Measurements from ENCODE around the gene SIPA1.
A peak's percentile ranks its signal among the peaks of the same experiment; 100 is the strongest.

Gene SIPA1

DNA sequence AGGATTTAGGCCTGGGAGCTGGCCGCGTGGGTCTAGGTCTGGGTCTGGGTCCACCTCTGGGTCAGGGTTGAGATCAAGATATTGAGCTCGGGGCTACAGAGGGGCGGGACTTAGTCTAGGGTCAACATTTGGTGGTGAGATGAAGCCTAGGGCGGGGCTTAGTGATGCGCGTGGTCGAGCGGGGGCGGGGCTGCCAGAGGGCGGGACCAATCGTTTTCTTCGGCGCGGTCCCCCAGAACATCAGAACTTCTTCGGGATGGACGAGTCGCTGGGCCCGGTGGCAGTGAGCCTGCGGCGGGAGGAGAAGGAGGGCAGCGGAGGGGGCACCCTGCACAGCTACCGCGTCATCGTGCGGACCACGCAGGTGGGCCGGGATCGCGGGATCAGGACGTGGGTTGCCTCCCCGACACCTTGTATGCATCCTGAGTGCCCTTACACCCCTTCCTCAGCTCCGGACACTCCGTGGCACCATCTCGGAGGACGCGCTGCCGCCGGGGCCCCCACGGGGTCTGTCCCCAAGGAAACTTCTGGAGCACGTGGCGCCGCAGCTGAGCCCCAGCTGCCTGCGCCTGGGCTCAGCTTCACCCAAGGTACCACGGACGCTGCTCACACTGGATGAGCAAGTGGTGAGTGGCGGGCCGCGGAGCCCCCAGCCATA lies 4.2 kb downstream of the SIPA1 start:
- H3K27ac Mint-ChIP-seq = peak overlapping the region in 1 of 3 experiments; percentile 39
- peaks cover 3% of the 10 kb centered on the region for H3K36me3 Mint-ChIP-seq (ENCODE audit: low read depth)
- no peaks in the 10 kb centered on the region for H3K27me3 Mint-ChIP-seq (ENCODE audit: low read depth)
- H3K4me3 Mint-ChIP-seq = no peak overlapping the region
- TF ChIP-seq, protein P1, sequence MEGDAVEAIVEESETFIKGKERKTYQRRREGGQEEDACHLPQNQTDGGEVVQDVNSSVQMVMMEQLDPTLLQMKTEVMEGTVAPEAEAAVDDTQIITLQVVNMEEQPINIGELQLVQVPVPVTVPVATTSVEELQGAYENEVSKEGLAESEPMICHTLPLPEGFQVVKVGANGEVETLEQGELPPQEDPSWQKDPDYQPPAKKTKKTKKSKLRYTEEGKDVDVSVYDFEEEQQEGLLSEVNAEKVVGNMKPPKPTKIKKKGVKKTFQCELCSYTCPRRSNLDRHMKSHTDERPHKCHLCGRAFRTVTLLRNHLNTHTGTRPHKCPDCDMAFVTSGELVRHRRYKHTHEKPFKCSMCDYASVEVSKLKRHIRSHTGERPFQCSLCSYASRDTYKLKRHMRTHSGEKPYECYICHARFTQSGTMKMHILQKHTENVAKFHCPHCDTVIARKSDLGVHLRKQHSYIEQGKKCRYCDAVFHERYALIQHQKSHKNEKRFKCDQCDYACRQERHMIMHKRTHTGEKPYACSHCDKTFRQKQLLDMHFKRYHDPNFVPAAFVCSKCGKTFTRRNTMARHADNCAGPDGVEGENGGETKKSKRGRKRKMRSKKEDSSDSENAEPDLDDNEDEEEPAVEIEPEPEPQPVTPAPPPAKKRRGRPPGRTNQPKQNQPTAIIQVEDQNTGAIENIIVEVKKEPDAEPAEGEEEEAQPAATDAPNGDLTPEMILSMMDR (IDR thresholded peaks at IDR 0.05; ENCODE audit: unreplicated experiment in 3 of 3) = no peak
- H3K9me3 Mint-ChIP-seq = no peaks in the 10 kb centered on the region
- peaks cover 20% of the 10 kb centered on the region for H3K4me1 Mint-ChIP-seq

DNA sequence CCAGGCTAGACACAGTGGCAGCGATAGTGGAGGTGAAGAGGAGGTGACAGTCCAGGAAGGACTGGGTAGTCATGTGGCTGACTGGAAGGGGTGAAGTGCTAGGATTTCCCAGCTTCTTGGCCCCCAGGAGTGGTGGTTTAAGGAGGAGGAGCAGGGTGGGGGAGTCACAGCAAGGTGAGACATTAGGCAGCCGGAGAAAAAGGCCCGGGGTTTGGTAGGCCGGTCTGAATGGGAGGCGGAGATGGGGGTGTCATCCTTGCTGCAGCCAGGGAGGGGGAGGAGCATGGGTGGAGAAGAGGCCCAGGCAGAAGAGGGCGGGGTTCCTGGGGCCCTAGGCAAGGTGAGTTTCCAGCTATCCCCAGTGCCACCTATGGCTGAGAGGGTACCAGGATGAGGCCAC lies 6.1 kb downstream of the SIPA1 start:
- H3K36me3 Mint-ChIP-seq (ENCODE audit: low read depth) = no peaks in the 10 kb centered on the region
- no peaks in the 10 kb centered on the region for H3K9me3 Mint-ChIP-seq
- H3K4me1 Mint-ChIP-seq = peaks cover 16% of the 10 kb centered on the region
- TF ChIP-seq, protein P1 (IDR thresholded peaks at IDR 0.05; ENCODE audit: unreplicated experiment in 3 of 3) = no peak
- H3K27me3 Mint-ChIP-seq (ENCODE audit: low read depth) = no peaks in the 10 kb centered on the region
- no peak overlapping the region for H3K4me3 Mint-ChIP-seq
- no peak overlapping the region for H3K27ac Mint-ChIP-seq

DNA sequence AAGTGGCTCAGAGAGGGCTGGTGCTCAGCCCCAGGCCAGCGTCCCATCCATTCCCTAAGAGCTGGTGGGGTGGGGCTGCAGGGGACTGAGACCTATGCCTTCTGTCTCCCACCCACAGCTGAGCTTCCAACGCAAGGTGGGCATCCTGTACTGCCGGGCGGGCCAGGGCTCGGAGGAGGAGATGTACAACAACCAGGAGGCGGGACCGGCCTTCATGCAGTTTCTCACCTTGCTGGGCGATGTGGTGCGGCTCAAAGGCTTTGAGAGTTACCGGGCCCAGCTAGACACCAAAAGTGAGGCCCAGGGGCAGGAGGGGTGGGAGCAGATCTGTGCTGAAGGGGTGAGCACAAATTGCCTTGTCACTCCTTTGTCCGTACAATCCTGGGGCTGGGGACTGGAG lies 6.9 kb downstream of the SIPA1 start:
- TF ChIP-seq, protein P1 (IDR thresholded peaks at IDR 0.05; ENCODE audit: unreplicated experiment in 3 of 3) = no peak

DNA sequence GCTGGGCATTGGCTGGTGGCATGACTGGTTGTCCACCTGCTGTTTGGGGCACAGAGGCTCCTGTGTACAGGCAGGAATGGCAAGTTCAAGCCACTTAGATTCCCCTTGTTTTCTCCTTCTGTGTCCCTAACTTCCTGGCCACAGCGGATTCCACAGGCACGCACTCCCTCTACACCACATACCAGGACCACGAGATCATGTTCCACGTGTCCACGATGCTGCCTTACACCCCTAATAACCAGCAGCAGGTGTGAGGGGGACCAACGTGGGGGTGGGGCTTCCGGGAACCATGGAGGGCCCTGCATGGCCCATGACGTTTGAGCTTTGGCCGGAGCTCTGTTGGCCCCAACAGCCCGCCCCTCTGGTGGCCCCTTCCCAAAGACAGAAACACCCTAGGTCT lies 7.8 kb downstream of the SIPA1 start:
- Mint-ChIP-seq H3K9me3 (no peaks in the 10 kb centered on the region), H3K27ac (peak overlapping the region in 1 of 3 experiments; percentile 26), H3K4me3 (no peak overlapping the region), H3K36me3 (ENCODE audit: low read depth) (no peaks in the 10 kb centered on the region), H3K4me1 (peaks cover 15% of the 10 kb centered on the region), H3K27me3 (ENCODE audit: low read depth) (no peaks in the 10 kb centered on the region)
- TF ChIP-seq, protein P1 (IDR thresholded peaks at IDR 0.05; ENCODE audit: unreplicated experiment in 3 of 3) = no peak

More for the DNA sequence above, 6.9 kb downstream of the SIPA1 start:
- Mint-ChIP-seq H3K27ac (no peak overlapping the region), H3K9me3 (no peaks in the 10 kb centered on the region), H3K36me3 (ENCODE audit: low read depth) (no peaks in the 10 kb centered on the region), H3K4me3 (no peak overlapping the region), H3K27me3 (ENCODE audit: low read depth) (no peaks in the 10 kb centered on the region), H3K4me1 (peaks cover 15% of the 10 kb centered on the region)

DNA sequence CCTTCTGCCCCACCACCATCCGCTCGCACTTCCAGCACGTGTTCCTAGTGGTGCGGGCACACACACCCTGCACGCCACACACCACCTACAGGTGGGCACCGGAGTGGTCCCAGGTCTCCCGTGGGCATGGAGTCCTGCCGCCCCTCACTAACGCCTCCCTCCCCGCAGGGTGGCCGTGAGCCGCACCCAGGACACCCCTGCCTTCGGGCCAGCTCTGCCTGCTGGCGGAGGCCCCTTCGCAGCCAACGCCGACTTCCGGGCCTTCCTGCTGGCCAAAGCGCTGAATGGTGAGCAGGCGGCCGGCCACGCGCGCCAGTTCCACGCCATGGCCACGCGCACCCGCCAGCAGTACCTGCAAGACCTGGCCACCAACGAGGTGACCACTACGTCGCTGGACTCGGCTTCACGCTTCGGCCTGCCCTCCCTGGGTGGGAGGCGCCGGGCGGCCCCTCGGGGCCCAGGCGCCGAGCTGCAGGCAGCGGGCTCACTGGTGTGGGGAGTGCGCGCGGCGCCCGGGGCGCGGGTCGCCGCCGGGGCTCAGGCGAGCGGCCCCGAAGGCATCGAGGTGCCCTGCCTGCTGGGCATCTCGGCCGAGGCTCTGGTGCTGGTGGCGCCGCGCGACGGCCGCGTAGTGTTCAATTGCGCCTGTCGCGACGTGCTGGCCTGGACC lies 8.5 kb downstream of the SIPA1 start:
- TF ChIP-seq, protein P1 (IDR thresholded peaks at IDR 0.05; ENCODE audit: unreplicated experiment in 3 of 3) = no peak
- H3K4me3 Mint-ChIP-seq = no peak overlapping the region
- peaks cover 18% of the 10 kb centered on the region for H3K4me1 Mint-ChIP-seq
- H3K9me3 Mint-ChIP-seq = no peaks in the 10 kb centered on the region
- no peaks in the 10 kb centered on the region for H3K27me3 Mint-ChIP-seq (ENCODE audit: low read depth)
- no peak overlapping the region for H3K27ac Mint-ChIP-seq
- no peaks in the 10 kb centered on the region for H3K36me3 Mint-ChIP-seq (ENCODE audit: low read depth)
